HepG2 (cell line): ENCODE data around the gene NFX1. TPM values are rescaled to one million over a fixed set of nuclear protein-coding genes. Genes with fewer than 3 reads are reported as not detected.

Experiments used
- ADNP ChIP-seq: sonication (generic); formaldehyde crosslinking; IDR thresholded peaks from 2 replicates; pipeline ENCODE4 v1.4.0; 2020; ENCODE audit warnings: missing genetic modification reagents
- E2F5 ChIP-seq: sonication (generic); formaldehyde crosslinking; conservative IDR thresholded peaks from 2 replicates; pipeline ENCODE4 v1.4.0; 2020; ENCODE audit warnings: missing genetic modification reagents
- ESRRA ChIP-seq: sonication (generic); formaldehyde crosslinking; IDR thresholded peaks from 2 replicates; pipeline ENCODE4 v1.5.1; 2020; ENCODE audit warnings: mild to moderate bottlenecking, low read depth, missing genetic modification reagents
- FOSL2 ChIP-seq: sonication (generic); formaldehyde crosslinking; IDR thresholded peaks from 2 replicates; pipeline ENCODE4 v1.4.0; 2020; ENCODE audit warnings: missing genetic modification reagents
- GTF3A ChIP-seq: sonication (generic); formaldehyde crosslinking; conservative IDR thresholded peaks from 2 replicates; pipeline ENCODE4 v1.4.0; 2020; ENCODE audit warnings: mild to moderate bottlenecking, missing genetic modification reagents
- HBP1 ChIP-seq: IDR thresholded peaks from 2 replicates; pipeline ENCODE4 v1.6.1; 2016; ENCODE audit warnings: low read depth, control low read depth
- HIC2 ChIP-seq: sonication (generic); formaldehyde crosslinking; IDR thresholded peaks from 2 replicates; pipeline ENCODE4 v1.9.0; 2022; ENCODE audit warnings: low read depth, missing genetic modification reagents
- KDM3A ChIP-seq: IDR thresholded peaks from 2 replicates; pipeline ENCODE4 v1.6.1; 2018; ENCODE audit warnings: low read depth, missing compliant biosample characterization
- PATZ1 ChIP-seq: sonication (generic); formaldehyde crosslinking; IDR thresholded peaks from 2 replicates; pipeline ENCODE4 v1.4.0; 2020; ENCODE audit warnings: missing genetic modification reagents
- PHB2 ChIP-seq: fragments of 450-650 bp; IDR thresholded peaks from 2 replicates; pipeline ENCODE4 v1.6.1; 2018; ENCODE audit not compliant: partially characterized antibody
- RBAK ChIP-seq: sonication (generic); formaldehyde crosslinking; IDR thresholded peaks from 2 replicates; pipeline ENCODE4 v1.5.1; 2020; ENCODE audit warnings: mild to moderate bottlenecking, missing genetic modification reagents
- REST ChIP-seq, 2 experiments: IDR thresholded peaks; 2 replicates each; pipeline ENCODE4 v1.6.1; 2011 to 2012; ENCODE audit warnings: low read length in 2 of 2, borderline replicate concordance in 1 of 2, low read depth in 1 of 2, mild to moderate bottlenecking in 1 of 2, moderate library complexity in 1 of 2
- SAP130 ChIP-seq: IDR thresholded peaks from 2 replicates; pipeline ENCODE4 v1.6.1; 2016; ENCODE audit warnings: low read depth
- SMARCE1 ChIP-seq: fragments of 450-650 bp; IDR thresholded peaks from 2 replicates; pipeline ENCODE4 v1.6.1; 2017; ENCODE audit warnings: borderline replicate concordance
- TBP ChIP-seq: sonication (generic); formaldehyde crosslinking; IDR thresholded peaks from 2 replicates; pipeline ENCODE4 v1.5.0; 2020; ENCODE audit warnings: missing genetic modification reagents
- TBX2 ChIP-seq: sonication (generic); formaldehyde crosslinking; IDR thresholded peaks from 2 replicates; pipeline ENCODE4 v1.5.0; 2020; ENCODE audit warnings: missing genetic modification reagents, mild to moderate bottlenecking, borderline replicate concordance
- ZBTB7A ChIP-seq: sonication (generic); formaldehyde crosslinking; IDR thresholded peaks from 2 replicates; pipeline ENCODE4 v1.8.0; 2022; ENCODE audit warnings: mild to moderate bottlenecking, missing genetic modification reagents
- ZIK1 ChIP-seq: sonication (generic); formaldehyde crosslinking; IDR thresholded peaks from 2 replicates; pipeline ENCODE4 v1.5.0; 2020; ENCODE audit warnings: mild to moderate bottlenecking, low read depth, missing genetic modification reagents, borderline replicate concordance
- ZNF12 ChIP-seq: sonication (generic); formaldehyde crosslinking; IDR thresholded peaks from 2 replicates; pipeline ENCODE4 v1.5.0; 2020; ENCODE audit warnings: missing genetic modification reagents
- ZNF790 ChIP-seq: sonication (generic); formaldehyde crosslinking; IDR thresholded peaks from 2 replicates; pipeline ENCODE4 v1.8.0; 2022; ENCODE audit warnings: missing genetic modification reagents, mild to moderate bottlenecking, borderline replicate concordance
- polyA plus RNA-seq, 8 experiments: library from polyadenylated mRNA; depleted of rRNA in 3 of 8; stranded (reverse) in 7 of 8; unstranded in 1 of 8; fragments of >200 nt; fragmentation: Illumina TruSeq in 4 of 8; extraction: Trizol in 4 of 8; gene quantifications; 2 replicates each; pipeline versions ENCODE4 v1.2.1 to v1.2.3, GENCODE V29; 2011 to 2016; ENCODE audit warnings: low read depth in 4 of 8, missing spikeins in 1 of 8, mixed read lengths in 1 of 8; ENCODE audit not compliant: insufficient read depth in 1 of 8
- total RNA-seq, 5 experiments: library from RNA; depleted of rRNA; stranded (reverse); fragments of >200 nt; fragmentation: Illumina TruSeq; extraction: Trizol; gene quantifications; 2 replicates each; pipeline ENCODE4 v1.2.3, GENCODE V29; 2016; ENCODE audit warnings: low read depth in 1 of 5

Gene NFX1
- total and polyA plus RNA-seq, 2 of the 13 experiments (the other 11 are each of a cell fraction or from before 2014, with no cell fraction given) = 23.9 to 27.5 TPM

- TF ChIP-seq PHB2 (no peak), TBP (no peak), ZNF790 (CRISPR knock-in tag) (no peak), SMARCE1 (no peak), ZBTB7A (CRISPR knock-in tag) (peak; percentile 73; the same call in 1 of the 2 replicates), ADNP (CRISPR knock-in tag) (no peak), REST (IDR thresholded peaks at IDR 0.05; ENCODE audit: borderline replicate concordance in 1 of 2, low read depth in 1 of 2, low read length in 2 of 2) (peak in 1 of 2 experiments; percentile 73; a peak in 1 of 4 replicates), HIC2 (CRISPR knock-in tag) (peak; percentile 67; the same call in 1 of the 2 replicates), GTF3A (CRISPR knock-in tag) (0 out of 2 replicates have a peak, but pooled peaks have one; percentile 55), ESRRA (peak; percentile 84; the same call in 1 of the 2 replicates), HBP1 (peak; percentile 87), E2F5 (no peak), PATZ1 (CRISPR knock-in tag) (peak; percentile 90), TBX2 (CRISPR knock-in tag) (peak; percentile 100), ZNF12 (CRISPR knock-in tag) (peak; percentile 44; the same call in 1 of the 2 replicates), KDM3A (CRISPR knock-in tag) (peak; percentile 99), RBAK (CRISPR knock-in tag) (no peak), ZIK1 (CRISPR knock-in tag) (no peak; the same call in 1 of the 2 replicates), SAP130 (CRISPR knock-in tag) (peak; percentile 96), FOSL2 (CRISPR knock-in tag) (peak; percentile 96)
These were observed 125.3 kb downstream of the NFX1 start (continued) for GRCh38 chr9:33415501-33416038.
